SK-N-SH (cell line): ENCODE measurements around the gene LRRC3B. TPM values are rescaled to one million over a fixed set of nuclear protein-coding genes. Genes with fewer than 3 reads are reported as not detected.

ENCODE experiments used
- CTCF ChIA-PET: fragments of 300-600, 350-600 bp; formaldehyde crosslinking; extraction: SDS; loops from one replicate; lab custom pipeline; 2021; lab: Yijun Ruan, JAX
- POLR2A ChIA-PET: fragments of 350-600 bp; sonication (Branson Sonifier 250); formaldehyde crosslinking; extraction: SDS; loops from one replicate; lab custom pipeline; 2020; ENCODE audit warnings: antibody characterized with exemption, inconsistent platforms; lab: Yijun Ruan, JAX
- DNase-seq: peaks from one replicate; pipeline ENCODE4 v3.0.0; 2012
- H2AFZ ChIP-seq: fragments of 200-600 bp; sonication (generic); 2 replicates; pipeline ENCODE4 v1.8.1; 2016; ENCODE audit warnings: antibody characterized with exemption, mild to moderate bottlenecking, low read depth
- H3F3A ChIP-seq: fragments of 200-600 bp; sonication (generic); replicated peaks from 2 replicates; pipeline ENCODE3; 2016; ENCODE audit warnings: antibody characterized with exemption, mild to moderate bottlenecking; ENCODE audit not compliant: insufficient read depth
- H3K27ac ChIP-seq, 2 experiments: fragments of 200-500 bp in 1 of 2; fragments of 200-600 bp in 1 of 2; sonication (Bioruptor generic) in 1 of 2; sonication (generic), shearing (Covaris generic) in 1 of 2; 2 replicates each; pipeline versions ENCODE4 v1.5.1 to v1.6.1; 2014 to 2016; ENCODE audit warnings: low read depth in 2 of 2, inconsistent platforms in 1 of 2, low read length in 1 of 2, mild to moderate bottlenecking in 1 of 2, mixed read lengths in 1 of 2
- H3K27me3 ChIP-seq: fragments of 200-600 bp; sonication (generic), shearing (Covaris generic); 2 replicates; pipeline ENCODE4 v1.6.1; 2016; ENCODE audit warnings: mixed run types; ENCODE audit not compliant: insufficient read depth
- H3K36me3 ChIP-seq, 2 experiments: fragments of 200-500 bp in 1 of 2; fragments of 200-600 bp in 1 of 2; sonication (Bioruptor generic) in 1 of 2; sonication (generic) in 1 of 2; replicated peaks in 1 of 2; 2 replicates each; pipeline versions ENCODE3 to v1.5.1; 2014 to 2016; ENCODE audit warnings: low read length in 1 of 2, mild to moderate bottlenecking in 1 of 2; ENCODE audit not compliant: insufficient read depth in 2 of 2, control insufficient read depth in 1 of 2
- H3K4me1 ChIP-seq, 2 experiments: fragments of 200-500 bp in 1 of 2; fragments of 200-600 bp in 1 of 2; sonication (Bioruptor generic) in 1 of 2; sonication (generic), shearing (Covaris generic) in 1 of 2; 2 replicates each; pipeline versions ENCODE4 v1.5.1 to v1.6.1; 2014 to 2016; ENCODE audit warnings: low read depth in 1 of 2, low read length in 1 of 2, mixed run types in 1 of 2; ENCODE audit not compliant: insufficient read depth in 2 of 2, control insufficient read depth in 1 of 2
- H3K4me2 ChIP-seq: fragments of 200-600 bp; sonication (generic), shearing (Covaris generic); 2 replicates; pipeline ENCODE4 v1.6.1; 2017; ENCODE audit warnings: mixed run types
- H3K4me3 ChIP-seq, 2 experiments: fragments of 200-500 bp in 1 of 2; fragments of 200-600 bp in 1 of 2; sonication (Bioruptor generic) in 1 of 2; sonication (generic), shearing (Covaris generic) in 1 of 2; 2 replicates each; pipeline versions ENCODE4 v1.5.1 to v1.8.1; 2014 to 2016; ENCODE audit warnings: low read depth in 2 of 2, inconsistent platforms in 1 of 2, low read length in 1 of 2, mild to moderate bottlenecking in 1 of 2, mixed read lengths in 1 of 2, moderate library complexity in 1 of 2
- H3K79me2 ChIP-seq: fragments of 200-600 bp; sonication (generic); 2 replicates; pipeline ENCODE4 v1.8.1; 2017; ENCODE audit warnings: mild to moderate bottlenecking; ENCODE audit not compliant: insufficient read depth
- H3K9ac ChIP-seq: fragments of 200-600 bp; sonication (generic); 2 replicates; pipeline ENCODE4 v1.6.1; 2017; ENCODE audit warnings: mixed run types
- H3K9me2 ChIP-seq: fragments of 200-600 bp; sonication (generic); 2 replicates; pipeline ENCODE4 v1.6.1; 2017; ENCODE audit warnings: mixed run types
- H3K9me3 ChIP-seq: fragments of 200-600 bp; sonication (generic); 2 replicates; pipeline ENCODE4 v1.6.1; 2017; ENCODE audit warnings: mixed run types, mild to moderate bottlenecking, moderate library complexity
- H4K20me1 ChIP-seq: fragments of 200-600 bp; sonication (generic); 2 replicates; pipeline ENCODE4 v1.6.1; 2017; ENCODE audit warnings: mild to moderate bottlenecking, mixed run types; ENCODE audit not compliant: insufficient read depth
- CHD2 ChIP-seq: fragments of 150-350 bp; IDR thresholded peaks from 2 replicates; pipeline ENCODE4 v1.6.1; 2018; ENCODE audit warnings: low read length; ENCODE audit not compliant: partially characterized antibody
- ELF1 ChIP-seq: IDR thresholded peaks from 2 replicates; pipeline ENCODE4 v1.4.0; 2012
- EP300 ChIP-seq, 2 experiments: IDR thresholded peaks; 2 replicates each; pipeline versions ENCODE4 v1.4.0 to v1.6.1; 2012; ENCODE audit warnings: borderline replicate concordance in 1 of 2, low read depth in 1 of 2, low read length in 1 of 2
- GABPA ChIP-seq: IDR thresholded peaks from 2 replicates; pipeline ENCODE4 v1.4.0; 2012; ENCODE audit warnings: low read depth, mild to moderate bottlenecking
- JUND ChIP-seq: IDR thresholded peaks from 2 replicates; pipeline ENCODE4 v1.4.0; 2012
- MXI1 ChIP-seq: IDR thresholded peaks from 2 replicates; pipeline ENCODE4 v1.6.1; 2012; ENCODE audit warnings: mild to moderate bottlenecking, low read depth, low read length, improper control_type of control experiment
- NRF1 ChIP-seq: IDR thresholded peaks from 2 replicates; pipeline ENCODE4 v1.6.1; 2012; ENCODE audit warnings: low read depth, mild to moderate bottlenecking, low read length
- POLR2AphosphoS5 ChIP-seq: IDR thresholded peaks from 2 replicates; pipeline ENCODE4 v1.6.1; 2012; ENCODE audit warnings: low read depth, low read length
- RAD21 ChIP-seq: IDR thresholded peaks from 2 replicates; pipeline ENCODE4 v1.6.1; 2012; ENCODE audit warnings: mild to moderate bottlenecking, low read length
- RCOR1 ChIP-seq: fragments of 150-350 bp; IDR thresholded peaks from 2 replicates; pipeline ENCODE4 v1.6.1; 2017; ENCODE audit warnings: antibody characterized with exemption, low read length
- RXRA ChIP-seq: IDR thresholded peaks from 2 replicates; pipeline ENCODE4 v1.4.0; 2012; ENCODE audit warnings: low read depth, mild to moderate bottlenecking, borderline replicate concordance
- SMC3 ChIP-seq: IDR thresholded peaks from 2 replicates; pipeline ENCODE4 v1.6.1; 2012; ENCODE audit warnings: low read depth, low read length, improper control_type of control experiment
- TAF1 ChIP-seq: IDR thresholded peaks from 2 replicates; pipeline ENCODE4 v1.6.1; 2012; ENCODE audit warnings: low read depth, mild to moderate bottlenecking, low read length, moderate library complexity, borderline replicate concordance
- TEAD4 ChIP-seq: IDR thresholded peaks from 2 replicates; pipeline ENCODE4 v1.4.0; 2012; ENCODE audit warnings: mild to moderate bottlenecking, borderline replicate concordance; ENCODE audit not compliant: insufficient read depth
- WGBS: methylation state at CpG from one replicate; pipeline ENCODE4 v1.1.6; 2017; ENCODE audit warnings: low lambda C conversion rate; 5-methylcytosine and 5-hydroxymethylcytosine counted together
- polyA plus RNA-seq, 3 experiments: library from polyadenylated mRNA; depleted of rRNA; stranded (reverse); fragments of >200 nt; gene quantifications; 2 replicates each; pipeline ENCODE4 v1.2.3, GENCODE V29; 2012
- TF ChIP-seq, protein P1 (sequence below): fragments of 150-350 bp; IDR thresholded peaks from 2 replicates; pipeline ENCODE4 v1.6.1; 2016; ENCODE audit warnings: mild to moderate bottlenecking, low read depth, low read length
- TF ChIP-seq, protein P2 (sequence below): IDR thresholded peaks from 2 replicates; pipeline ENCODE4; 2012
- TF ChIP-seq, protein P3 (sequence below): fragments of 200-600 bp; sonication (generic); IDR thresholded peaks from 2 replicates; pipeline ENCODE4 v1.6.1; 2017; ENCODE audit warnings: antibody characterized with exemption, mild to moderate bottlenecking, moderate library complexity

LRRC3B gene
- polyA plus RNA-seq, 1 of the 3 experiments (the other 2 are of a cell fraction): not detected

DNA sequence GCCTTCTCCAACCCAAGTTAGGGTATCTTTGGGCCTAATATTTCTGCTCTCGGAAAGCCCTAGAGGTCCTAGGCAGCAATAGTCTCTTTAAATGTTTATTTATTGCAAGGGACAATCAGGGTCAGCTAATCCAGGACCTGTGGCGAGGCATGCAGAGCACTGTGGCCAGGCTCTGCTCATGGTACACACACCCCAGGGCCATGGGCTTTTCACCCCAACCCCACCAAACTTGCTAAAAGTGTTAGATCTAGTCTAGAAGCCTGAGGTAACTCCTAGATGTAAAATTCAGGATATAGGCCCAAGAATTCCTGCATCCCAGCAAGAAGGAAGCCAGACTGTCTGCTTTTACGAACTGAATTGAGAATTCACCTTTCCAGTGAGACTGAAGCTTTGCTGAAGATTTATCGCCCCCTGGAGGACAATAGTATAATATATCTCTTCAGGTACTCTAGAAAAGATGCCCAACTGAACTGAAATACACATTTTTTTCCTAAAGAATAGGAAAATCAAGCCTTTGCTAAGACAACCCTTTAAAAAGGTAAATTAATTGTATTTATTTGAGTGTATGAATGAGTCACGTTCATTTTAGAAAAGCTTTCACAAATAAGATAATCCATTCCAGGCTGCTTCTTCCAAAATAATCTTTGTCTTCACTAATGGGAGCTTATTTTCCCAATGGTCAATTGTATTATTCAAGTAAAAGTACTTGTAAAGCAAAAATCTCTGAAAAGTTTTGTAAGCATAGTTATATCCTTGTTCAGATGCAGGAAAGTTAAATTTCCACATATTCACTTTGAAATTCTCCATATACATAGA, 89.8 kb downstream of the LRRC3B start:
- Histone ChIP-seq H3K27me3 (no peaks in the 10 kb centered on the region), H4K20me1 (no peaks in the 10 kb centered on the region), H3K27ac (no peak overlapping the region), H3F3A (no peaks in the 10 kb centered on the region), H3K9ac (no peak overlapping the region), H3K9me2 (no peaks in the 10 kb centered on the region), H3K36me3 (no peaks in the 10 kb centered on the region), H3K4me2 (no peak overlapping the region), H2AFZ (no peak overlapping the region), H3K79me2 (no peaks in the 10 kb centered on the region), H3K4me3 (no peak overlapping the region; a peak in 1 of 4 replicates), H3K9me3 (no peaks in the 10 kb centered on the region), H3K4me1 (no peaks in the 10 kb centered on the region; a peak in 1 of 4 replicates)
- ChIA-PET POLR2A (no interaction called here), CTCF (interaction anchor here (0.5 to 3.6 kb wide), 38 partner anchors 9 to 1066 kb away, joined by 3 to 30 read pairs (median 4); no protein-coding TSS in a partner anchor)
- TF ChIP-seq TEAD4 (no peak), TAF1 (no peak), ELF1 (no peak), NRF1 (no peak), RAD21 (peak; percentile 89), MXI1 (no peak), POLR2AphosphoS5 (no peak), RCOR1 (no peak), JUND (no peak), CHD2 (no peak), RXRA (no peak), EP300 (IDR thresholded peaks at IDR 0.05; ENCODE audit: borderline replicate concordance in 1 of 2, low read depth in 1 of 2, low read length in 1 of 2) (no peak), GABPA (no peak), SMC3 (peak; percentile 57; the same call in 1 of the 2 replicates)
- TF ChIP-seq, protein P1, sequence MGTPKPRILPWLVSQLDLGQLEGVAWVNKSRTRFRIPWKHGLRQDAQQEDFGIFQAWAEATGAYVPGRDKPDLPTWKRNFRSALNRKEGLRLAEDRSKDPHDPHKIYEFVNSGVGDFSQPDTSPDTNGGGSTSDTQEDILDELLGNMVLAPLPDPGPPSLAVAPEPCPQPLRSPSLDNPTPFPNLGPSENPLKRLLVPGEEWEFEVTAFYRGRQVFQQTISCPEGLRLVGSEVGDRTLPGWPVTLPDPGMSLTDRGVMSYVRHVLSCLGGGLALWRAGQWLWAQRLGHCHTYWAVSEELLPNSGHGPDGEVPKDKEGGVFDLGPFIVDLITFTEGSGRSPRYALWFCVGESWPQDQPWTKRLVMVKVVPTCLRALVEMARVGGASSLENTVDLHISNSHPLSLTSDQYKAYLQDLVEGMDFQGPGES: no peak
- TF ChIP-seq, protein P2, sequence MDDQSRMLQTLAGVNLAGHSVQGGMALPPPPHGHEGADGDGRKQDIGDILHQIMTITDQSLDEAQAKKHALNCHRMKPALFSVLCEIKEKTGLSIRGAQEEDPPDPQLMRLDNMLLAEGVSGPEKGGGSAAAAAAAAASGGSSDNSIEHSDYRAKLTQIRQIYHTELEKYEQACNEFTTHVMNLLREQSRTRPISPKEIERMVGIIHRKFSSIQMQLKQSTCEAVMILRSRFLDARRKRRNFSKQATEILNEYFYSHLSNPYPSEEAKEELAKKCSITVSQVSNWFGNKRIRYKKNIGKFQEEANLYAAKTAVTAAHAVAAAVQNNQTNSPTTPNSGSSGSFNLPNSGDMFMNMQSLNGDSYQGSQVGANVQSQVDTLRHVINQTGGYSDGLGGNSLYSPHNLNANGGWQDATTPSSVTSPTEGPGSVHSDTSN: no peak
- TF ChIP-seq, protein P3, sequence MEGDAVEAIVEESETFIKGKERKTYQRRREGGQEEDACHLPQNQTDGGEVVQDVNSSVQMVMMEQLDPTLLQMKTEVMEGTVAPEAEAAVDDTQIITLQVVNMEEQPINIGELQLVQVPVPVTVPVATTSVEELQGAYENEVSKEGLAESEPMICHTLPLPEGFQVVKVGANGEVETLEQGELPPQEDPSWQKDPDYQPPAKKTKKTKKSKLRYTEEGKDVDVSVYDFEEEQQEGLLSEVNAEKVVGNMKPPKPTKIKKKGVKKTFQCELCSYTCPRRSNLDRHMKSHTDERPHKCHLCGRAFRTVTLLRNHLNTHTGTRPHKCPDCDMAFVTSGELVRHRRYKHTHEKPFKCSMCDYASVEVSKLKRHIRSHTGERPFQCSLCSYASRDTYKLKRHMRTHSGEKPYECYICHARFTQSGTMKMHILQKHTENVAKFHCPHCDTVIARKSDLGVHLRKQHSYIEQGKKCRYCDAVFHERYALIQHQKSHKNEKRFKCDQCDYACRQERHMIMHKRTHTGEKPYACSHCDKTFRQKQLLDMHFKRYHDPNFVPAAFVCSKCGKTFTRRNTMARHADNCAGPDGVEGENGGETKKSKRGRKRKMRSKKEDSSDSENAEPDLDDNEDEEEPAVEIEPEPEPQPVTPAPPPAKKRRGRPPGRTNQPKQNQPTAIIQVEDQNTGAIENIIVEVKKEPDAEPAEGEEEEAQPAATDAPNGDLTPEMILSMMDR: peak; percentile 58
- WGBS: 8% methylated on average over 5 of the region's 5 CpGs
- DNase-seq: peak; percentile 26
